IMR-90 (cell line): ENCODE results near the gene SERPINB3. TPM values are rescaled to one million over a fixed set of nuclear protein-coding genes. Genes with fewer than 3 reads are reported as not detected.
A peak's percentile ranks its signal among the peaks of the same experiment; 100 is the strongest.

Experiments used
- ATAC-seq: fragments of 200-7000 bp; cut with Tn5 transposase; 2 replicates; pipeline ENCODE4 v1.9.1; 2020; ENCODE audit warnings: low read depth, mild to moderate bottlenecking, moderate library complexity
- BruUV-seq: library from RNA; stranded (reverse); fragments of 400-500 nt; replicated peaks from 2 replicates; lab custom pipeline; 2021; lab: Mats Ljungman, UMichigan
- CTCF ChIA-PET: fragments of 300-600 bp; formaldehyde crosslinking; extraction: SDS; loops from one replicate; lab custom pipeline; 2021; ENCODE audit warnings: antibody characterized with exemption; lab: Yijun Ruan, JAX
- POLR2A ChIA-PET: fragments of 300-600 bp; sonication (Branson Sonifier 250); formaldehyde crosslinking; loops from one replicate; lab custom pipeline; 2022; ENCODE audit warnings: antibody characterized with exemption; ENCODE audit not compliant: unreplicated experiment; lab: Charles Lee
- DNase-seq: peaks from one replicate; pipeline ENCODE4 v3.0.0; 2013
- H2AFZ ChIP-seq: replicated peaks from 2 replicates; pipeline ENCODE3; 2013; ENCODE audit warnings: low read length, mild to moderate bottlenecking; ENCODE audit not compliant: poor library complexity
- H2AK5ac ChIP-seq: 2 replicates; pipeline ENCODE4 v1.6.1; 2013; ENCODE audit warnings: low read depth, low read length, inconsistent platforms
- H2AK9ac ChIP-seq: replicated peaks from 2 replicates; pipeline ENCODE3; 2013; ENCODE audit warnings: mild to moderate bottlenecking, low read depth, low read length, moderate library complexity; ENCODE audit not compliant: poor library complexity
- H2BK120ac ChIP-seq: 2 replicates; pipeline ENCODE4 v1.6.1; 2013; ENCODE audit warnings: low read depth, low read length, inconsistent platforms
- H2BK15ac ChIP-seq: 3 replicates; pipeline ENCODE4 v1.6.1; 2013; ENCODE audit warnings: low read depth, low read length, inconsistent platforms
- H2BK20ac ChIP-seq: 2 replicates; pipeline ENCODE4 v1.6.1; 2013; ENCODE audit warnings: low read depth, mild to moderate bottlenecking, inconsistent platforms, low read length, moderate library complexity
- H2BK5ac ChIP-seq: 2 replicates; pipeline ENCODE4 v1.6.1; 2013; ENCODE audit warnings: mild to moderate bottlenecking, low read depth, low read length, inconsistent platforms; ENCODE audit not compliant: poor library complexity, severe bottlenecking
- H3K14ac ChIP-seq: replicated peaks from 2 replicates; pipeline ENCODE4 v1.6.1; 2013; ENCODE audit warnings: low read depth, low read length, inconsistent platforms
- H3K18ac ChIP-seq: 2 replicates; pipeline ENCODE4 v1.6.1; 2013; ENCODE audit warnings: low read depth, low read length, control low read depth
- H3K23ac ChIP-seq: 2 replicates; pipeline ENCODE4 v1.6.1; 2013; ENCODE audit warnings: low read depth, low read length, inconsistent platforms
- H3K27ac ChIP-seq: 2 replicates; pipeline ENCODE4 v1.5.1; 2013; ENCODE audit warnings: mild to moderate bottlenecking, control low read depth, low read length; ENCODE audit not compliant: insufficient read depth
- H3K27me3 ChIP-seq: 2 replicates; pipeline ENCODE4 v1.6.1; 2013; ENCODE audit warnings: low read length; ENCODE audit not compliant: control insufficient read depth, insufficient read depth
- H3K36me3 ChIP-seq: 2 replicates; pipeline ENCODE4 v1.6.1; 2013; ENCODE audit warnings: low read length, mixed read lengths; ENCODE audit not compliant: control insufficient read depth, insufficient read depth
- H3K4ac ChIP-seq: 2 replicates; pipeline ENCODE4 v1.6.1; 2013; ENCODE audit warnings: low read depth, low read length, inconsistent platforms
- H3K4me1 ChIP-seq: 2 replicates; pipeline ENCODE4 v1.6.1; 2013; ENCODE audit warnings: low read length, mixed read lengths; ENCODE audit not compliant: control insufficient read depth, insufficient read depth
- H3K4me2 ChIP-seq: 2 replicates; pipeline ENCODE4 v1.6.1; 2013; ENCODE audit warnings: low read depth, mild to moderate bottlenecking, control low read depth, low read length, moderate library complexity
- H3K4me3 ChIP-seq: 2 replicates; pipeline ENCODE4 v1.5.1; 2013; ENCODE audit warnings: low read depth, mild to moderate bottlenecking, control low read depth, low read length, moderate library complexity; ENCODE audit not compliant: insufficient read depth
- H3K56ac ChIP-seq: 2 replicates; pipeline ENCODE4 v1.6.1; 2013; ENCODE audit warnings: low read length, inconsistent platforms; ENCODE audit not compliant: insufficient read depth; ENCODE audit errors: extremely low read depth
- H3K79me1 ChIP-seq, 2 experiments: 2 replicates each; pipeline ENCODE4 v1.6.1; 2013; ENCODE audit warnings: low read length in 2 of 2, inconsistent platforms in 1 of 2, low read depth in 1 of 2
- H3K9ac ChIP-seq: 2 replicates; pipeline ENCODE4 v1.6.1; 2013; ENCODE audit warnings: low read depth, low read length, control low read depth
- H3K9me1 ChIP-seq: 2 replicates; pipeline ENCODE4 v1.6.1; 2013; ENCODE audit warnings: low read length, inconsistent platforms; ENCODE audit not compliant: insufficient read depth
- H3K9me3 ChIP-seq: 2 replicates; pipeline ENCODE4 v1.6.1; 2013; ENCODE audit warnings: low read length; ENCODE audit not compliant: control insufficient read depth, insufficient read depth
- H4K20me1 ChIP-seq: 2 replicates; pipeline ENCODE4 v1.6.1; 2013; ENCODE audit warnings: low read length, inconsistent platforms; ENCODE audit not compliant: insufficient read depth
- H4K5ac ChIP-seq: 2 replicates; pipeline ENCODE4 v1.6.1; 2013; ENCODE audit warnings: mild to moderate bottlenecking, low read depth, low read length, control low read depth
- H4K8ac ChIP-seq, 2 experiments: 2 replicates each; pipeline ENCODE4 v1.6.1; 2013; ENCODE audit warnings: low read depth in 2 of 2, low read length in 2 of 2, control low read depth in 1 of 2, inconsistent platforms in 1 of 2
- H4K91ac ChIP-seq: 2 replicates; pipeline ENCODE4 v1.6.1; 2013; ENCODE audit warnings: low read depth, low read length, inconsistent platforms; ENCODE audit not compliant: insufficient read depth
- BHLHE40 ChIP-seq: fragments of 150-350 bp; IDR thresholded peaks from 2 replicates; pipeline ENCODE4 v1.6.1; 2016; ENCODE audit warnings: mild to moderate bottlenecking, low read depth, low read length
- CEBPB ChIP-seq: IDR thresholded peaks from 2 replicates; pipeline ENCODE4 v1.6.1; 2012; ENCODE audit warnings: low read depth, low read length, improper control_type of control experiment
- CHD1 ChIP-seq: IDR thresholded peaks from 2 replicates; pipeline ENCODE4 v1.6.1; 2012; ENCODE audit warnings: low read depth, low read length, improper control_type of control experiment
- ELK1 ChIP-seq: fragments of 150-350 bp; IDR thresholded peaks from 2 replicates; pipeline ENCODE4 v1.6.1; 2016; ENCODE audit warnings: low read depth, mild to moderate bottlenecking, low read length, moderate library complexity, borderline replicate concordance
- FOS ChIP-seq: fragments of 150-350 bp; IDR thresholded peaks from 2 replicates; pipeline ENCODE4 v1.6.1; 2016; ENCODE audit warnings: low read depth, low read length
- MAFK ChIP-seq: IDR thresholded peaks from 2 replicates; pipeline ENCODE4 v1.6.1; 2012; ENCODE audit warnings: low read depth, low read length, improper control_type of control experiment
- MAZ ChIP-seq: IDR thresholded peaks from 2 replicates; pipeline ENCODE4 v1.6.1; 2012; ENCODE audit warnings: low read depth, mild to moderate bottlenecking, low read length, improper control_type of control experiment, moderate library complexity, borderline replicate concordance
- MXI1 ChIP-seq: IDR thresholded peaks from 2 replicates; pipeline ENCODE4 v1.6.1; 2012; ENCODE audit warnings: low read depth, mild to moderate bottlenecking, low read length, moderate library complexity, borderline replicate concordance
- NFE2L2 ChIP-seq: fragments of 150-350 bp; IDR thresholded peaks from 2 replicates; pipeline ENCODE4 v1.6.1; 2016; ENCODE audit warnings: low read depth, mild to moderate bottlenecking, low read length
- POLR2A ChIP-seq: IDR thresholded peaks from 2 replicates; pipeline ENCODE4 v1.6.1; 2012; ENCODE audit warnings: mild to moderate bottlenecking, low read depth, low read length
- RAD21 ChIP-seq: IDR thresholded peaks from 2 replicates; pipeline ENCODE4 v1.6.1; 2012; ENCODE audit warnings: low read length, improper control_type of control experiment
- RCOR1 ChIP-seq: IDR thresholded peaks from 2 replicates; pipeline ENCODE4 v1.6.1; 2012; ENCODE audit warnings: mild to moderate bottlenecking, low read length, improper control_type of control experiment; ENCODE audit not compliant: insufficient replicate concordance
- RFX5 ChIP-seq: IDR thresholded peaks from 2 replicates; pipeline ENCODE4 v1.8.0; 2012; ENCODE audit warnings: low read depth, mild to moderate bottlenecking, low read length, moderate library complexity
- SMC3 ChIP-seq: fragments of 150-350 bp; IDR thresholded peaks from 2 replicates; pipeline ENCODE4 v1.6.1; 2016; ENCODE audit warnings: low read depth, mild to moderate bottlenecking, antibody characterized with exemption, low read length, moderate library complexity
- USF2 ChIP-seq: fragments of 150-350 bp; IDR thresholded peaks from 2 replicates; pipeline ENCODE4 v1.6.1; 2017; ENCODE audit warnings: mild to moderate bottlenecking, antibody characterized with exemption, low read length, low read depth
- WGBS, 2 experiments: methylation state at CpG; one replicate each; pipeline versions ENCODE4 v1.1.5 to v1.1.7; 2013; ENCODE audit warnings: missing lambda C conversion rate in 2 of 2; ENCODE audit not compliant: insufficient read length in 1 of 2; ENCODE audit errors: extremely low coverage in 2 of 2; 5-methylcytosine and 5-hydroxymethylcytosine counted together
- dilution Hi-C: fragments of 300-500 bp; cut with HindIII; formaldehyde crosslinking; loops from one replicate; pipeline ENCODE4 v1.14.3; 2018; ENCODE audit warnings: low sequenced_read_pairs; ENCODE audit not compliant: unreplicated experiment
- in situ Hi-C: fragments of 300-500 bp; cut with MboI; formaldehyde crosslinking; loops from 3 replicates; pipeline ENCODE4 v1.14.3; 2019; ENCODE audit warnings: low sequenced_read_pairs, inconsistent platforms, mixed read lengths
- intact Hi-C: fragments of 100-400 bp; cut with micrococcal nuclease; formaldehyde crosslinking; loops from 2 replicates; pipeline ENCODE4 v1.10.0; 2022
- polyA plus RNA-seq, 3 experiments: library from polyadenylated mRNA; depleted of rRNA; stranded (reverse); fragments of >200 nt; gene quantifications; 2 replicates each; pipeline ENCODE4 v1.2.3, GENCODE V29; 2012; ENCODE audit warnings: low replicate concordance in 1 of 3
- total RNA-seq: library from RNA; depleted of rRNA; stranded (reverse); fragments of >200 nt; gene quantifications from 2 replicates; pipeline ENCODE4 v1.2.3, GENCODE V29; 2012

The SERPINB3 gene
- total and polyA plus RNA-seq, 2 of the 4 experiments (the other 2 are of a cell fraction) = not detected

GRCh38 chr18:63677500-63678225, 16.0 kb upstream of the SERPINB3 start:
- Histone ChIP-seq H3K18ac (no peak overlapping the region), H3K56ac (no peak overlapping the region), H4K20me1 (no peaks in the 10 kb centered on the region), H2BK15ac (no peak overlapping the region), H3K27ac (no peak overlapping the region), H3K36me3 (no peaks in the 10 kb centered on the region), H2BK5ac (no peak overlapping the region), H2AK9ac (no peak overlapping the region), H3K9me3 (no peaks in the 10 kb centered on the region), H3K79me1 (no peaks in the 10 kb centered on the region), H3K23ac (no peak overlapping the region), H2BK120ac (no peak overlapping the region), H3K4me1 (no peaks in the 10 kb centered on the region; the same call in 1 of the 2 replicates), H4K8ac (no peak overlapping the region), H3K4me2 (no peak overlapping the region), H2BK20ac (no peak overlapping the region), H3K9me1 (no peaks in the 10 kb centered on the region), H4K5ac (no peak overlapping the region), H3K9ac (no peak overlapping the region), H2AK5ac (no peak overlapping the region), H3K27me3 (no peaks in the 10 kb centered on the region; the same call in 1 of the 2 replicates), H3K14ac (no peak overlapping the region), H3K4ac (no peak overlapping the region), H4K91ac (no peak overlapping the region), H2AFZ (no peak overlapping the region), H3K4me3 (no peak overlapping the region)
- in situ Hi-C loops (no loop called here), dilution Hi-C loops (no loop called here), intact Hi-C loops (no loop called here)
- ChIA-PET CTCF (interaction anchor here (0.8 kb wide), 1 partner anchor 17 kb away, joined by 3 read pairs; no protein-coding TSS in a partner anchor), POLR2A (interaction anchor here (0.7 kb wide), 1 partner anchor 67 kb away, joined by 19 read pairs; no protein-coding TSS in a partner anchor)
- BruUV-seq = no TSS peak
- WGBS, 2 experiments = 100% methylated on average over 2 of the region's 5 CpGs; no CpG with 5 or more reads in 1 of the 2 experiments
- DNase-seq = peak; percentile 28
- no peak for ATAC-seq
- TF ChIP-seq BHLHE40 = no peak
- TF ChIP-seq MAFK = no peak
- no peak for TF ChIP-seq USF2
- TF ChIP-seq FOS = no peak
- no peak for TF ChIP-seq CEBPB
- TF ChIP-seq RFX5 = no peak
- TF ChIP-seq NFE2L2 = no peak
- TF ChIP-seq RAD21 = no peak
- TF ChIP-seq SMC3 = no peak
- TF ChIP-seq CHD1 = no peak
- TF ChIP-seq POLR2A = no peak
- no peak for TF ChIP-seq ELK1
- no peak for TF ChIP-seq RCOR1
- no peak for TF ChIP-seq MAZ
- no peak for TF ChIP-seq MXI1
